WTC11 (cell line): ENCODE data around the gene CHKA. TPM values are rescaled to one million over a fixed set of nuclear protein-coding genes. Genes with fewer than 3 reads are reported as not detected.

Experiments used
- ATAC-seq: fragments of 200-7000 bp; cut with Tn5 transposase; 2 replicates; pipeline ENCODE4 v1.10.0; 2021; ENCODE audit warnings: mild to moderate bottlenecking, moderate library complexity
- CTCF ChIA-PET: fragments of 300-600 bp; sonication (Branson Sonifier 250); formaldehyde crosslinking; loops from one replicate; lab custom pipeline; 2021; ENCODE audit warnings: antibody characterized with exemption; lab: Charles Lee
- POLR2A ChIA-PET: fragments of 350-600 bp; sonication (Branson Sonifier 250); formaldehyde crosslinking; loops from one replicate; lab custom pipeline; 2021; ENCODE audit warnings: antibody characterized with exemption; lab: Charles Lee
- DNase-seq: peaks from one replicate; pipeline ENCODE4 v3.0.0; 2021; ENCODE audit warnings: low spot score
- H3K27ac Mint-ChIP-seq: 2 replicates; pipeline ENCODE4 v1.8.0; 2021; ENCODE audit warnings: mixed read lengths
- H3K27me3 Mint-ChIP-seq: 2 replicates; pipeline ENCODE4 v1.8.0; 2021; ENCODE audit warnings: low read depth, mild to moderate bottlenecking, moderate library complexity, mixed read lengths
- H3K36me3 Mint-ChIP-seq: 2 replicates; pipeline ENCODE4 v1.8.0; 2021; ENCODE audit warnings: mixed read lengths
- H3K4me1 Mint-ChIP-seq: 2 replicates; pipeline ENCODE4 v1.8.0; 2022; ENCODE audit warnings: mixed read lengths
- H3K4me3 Mint-ChIP-seq: 2 replicates; pipeline ENCODE4 v1.8.0; 2021; ENCODE audit warnings: mild to moderate bottlenecking, moderate library complexity, mixed read lengths
- H3K9me3 Mint-ChIP-seq: 2 replicates; pipeline ENCODE4 v1.8.0; 2021; ENCODE audit warnings: mixed read lengths
- FOXK1 ChIP-seq: sonication (generic); formaldehyde crosslinking; IDR thresholded peaks from 2 replicates; pipeline ENCODE4 v1.8.0; 2022; ENCODE audit warnings: mild to moderate bottlenecking, moderate library complexity, missing genetic modification reagents
- GRHL2 ChIP-seq: fragments of 250-450 bp; sonication (Bioruptor Pico); IDR thresholded peaks from 2 replicates; pipeline ENCODE4 v1.8.0; 2022; ENCODE audit warnings: mild to moderate bottlenecking, moderate library complexity; ENCODE audit not compliant: insufficient replicate concordance, severe bottlenecking
- NFATC4 ChIP-seq: fragments of 250-450 bp; sonication (Bioruptor Pico); IDR thresholded peaks from 2 replicates; pipeline ENCODE4 v1.9.0; 2021; ENCODE audit warnings: mild to moderate bottlenecking
- ZNF416 ChIP-seq: fragments of 250-450 bp; sonication (Bioruptor Pico); IDR thresholded peaks from 2 replicates; pipeline ENCODE4 v1.9.0; 2021; ENCODE audit warnings: mild to moderate bottlenecking, inconsistent platforms
- ZNF423 ChIP-seq: fragments of 250-450 bp; sonication (Bioruptor Pico); IDR thresholded peaks from 2 replicates; pipeline ENCODE4 v2.1.2; 2022; ENCODE audit warnings: mild to moderate bottlenecking, moderate library complexity
- total RNA-seq: library from RNA; stranded (reverse); gene quantifications from 3 replicates; pipeline ENCODE4 v1.2.3, GENCODE V29; 2021
- TF ChIP-seq, protein P1 (sequence below): sonication (generic); formaldehyde crosslinking; IDR thresholded peaks from 2 replicates; pipeline ENCODE4 v1.8.1; 2022; ENCODE audit warnings: low read depth, mild to moderate bottlenecking, moderate library complexity, missing genetic modification reagents, borderline replicate concordance
- TF ChIP-seq, protein P2 (sequence below): sonication (generic); formaldehyde crosslinking; IDR thresholded peaks from 2 replicates; pipeline ENCODE4 v1.8.0; 2023; ENCODE audit warnings: mild to moderate bottlenecking, missing genetic modification reagents
- TF ChIP-seq, protein P3 (sequence below): fragments of 250-450 bp; sonication (Bioruptor Pico); conservative IDR thresholded peaks from 2 replicates; pipeline ENCODE4 v1.9.0; 2021; ENCODE audit warnings: mild to moderate bottlenecking
- TF ChIP-seq, protein P4 (sequence below): sonication (generic); formaldehyde crosslinking; IDR thresholded peaks from 2 replicates; pipeline ENCODE4 v1.8.0; 2022; ENCODE audit warnings: mild to moderate bottlenecking, missing genetic modification reagents
- TF ChIP-seq, protein P5 (sequence below): sonication (generic); formaldehyde crosslinking; conservative IDR thresholded peaks from 2 replicates; pipeline ENCODE4 v1.8.1; 2023; ENCODE audit warnings: mild to moderate bottlenecking, low read depth, missing genetic modification reagents, moderate library complexity
- TF ChIP-seq, protein P6 (sequence below): fragments of 250-450 bp; sonication (Bioruptor Pico); IDR thresholded peaks from 2 replicates; pipeline ENCODE4 v1.9.0; 2021; ENCODE audit warnings: mild to moderate bottlenecking

CHKA gene
- total RNA-seq, 1 experiment from 2014 or later, result 76.1 TPM

DNA sequence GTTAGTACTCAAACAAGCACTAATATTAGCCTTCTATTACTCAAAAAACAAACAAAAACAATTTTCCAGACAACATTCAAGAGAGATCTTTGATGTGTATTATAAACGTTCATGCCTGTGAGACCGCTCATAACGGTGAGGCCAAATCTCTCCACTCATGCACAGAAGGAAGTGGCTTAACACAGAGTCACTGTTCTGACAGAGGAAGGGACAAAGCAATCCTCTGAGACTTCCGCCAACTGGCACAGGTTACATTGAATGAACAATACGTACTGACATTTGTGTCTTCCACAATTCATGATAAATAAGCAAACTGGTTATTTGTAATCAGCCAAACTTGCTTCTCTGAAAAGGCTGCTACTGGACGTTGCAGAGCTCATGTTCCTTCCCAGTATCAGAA lies 30.5 kb downstream of the CHKA start (continued):
- TF ChIP-seq, protein P1, sequence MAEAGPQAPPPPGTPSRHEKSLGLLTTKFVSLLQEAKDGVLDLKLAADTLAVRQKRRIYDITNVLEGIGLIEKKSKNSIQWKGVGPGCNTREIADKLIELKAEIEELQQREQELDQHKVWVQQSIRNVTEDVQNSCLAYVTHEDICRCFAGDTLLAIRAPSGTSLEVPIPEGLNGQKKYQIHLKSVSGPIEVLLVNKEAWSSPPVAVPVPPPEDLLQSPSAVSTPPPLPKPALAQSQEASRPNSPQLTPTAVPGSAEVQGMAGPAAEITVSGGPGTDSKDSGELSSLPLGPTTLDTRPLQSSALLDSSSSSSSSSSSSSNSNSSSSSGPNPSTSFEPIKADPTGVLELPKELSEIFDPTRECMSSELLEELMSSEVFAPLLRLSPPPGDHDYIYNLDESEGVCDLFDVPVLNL (CRISPR knock-in tag), result no peak
- TF ChIP-seq, protein P2, sequence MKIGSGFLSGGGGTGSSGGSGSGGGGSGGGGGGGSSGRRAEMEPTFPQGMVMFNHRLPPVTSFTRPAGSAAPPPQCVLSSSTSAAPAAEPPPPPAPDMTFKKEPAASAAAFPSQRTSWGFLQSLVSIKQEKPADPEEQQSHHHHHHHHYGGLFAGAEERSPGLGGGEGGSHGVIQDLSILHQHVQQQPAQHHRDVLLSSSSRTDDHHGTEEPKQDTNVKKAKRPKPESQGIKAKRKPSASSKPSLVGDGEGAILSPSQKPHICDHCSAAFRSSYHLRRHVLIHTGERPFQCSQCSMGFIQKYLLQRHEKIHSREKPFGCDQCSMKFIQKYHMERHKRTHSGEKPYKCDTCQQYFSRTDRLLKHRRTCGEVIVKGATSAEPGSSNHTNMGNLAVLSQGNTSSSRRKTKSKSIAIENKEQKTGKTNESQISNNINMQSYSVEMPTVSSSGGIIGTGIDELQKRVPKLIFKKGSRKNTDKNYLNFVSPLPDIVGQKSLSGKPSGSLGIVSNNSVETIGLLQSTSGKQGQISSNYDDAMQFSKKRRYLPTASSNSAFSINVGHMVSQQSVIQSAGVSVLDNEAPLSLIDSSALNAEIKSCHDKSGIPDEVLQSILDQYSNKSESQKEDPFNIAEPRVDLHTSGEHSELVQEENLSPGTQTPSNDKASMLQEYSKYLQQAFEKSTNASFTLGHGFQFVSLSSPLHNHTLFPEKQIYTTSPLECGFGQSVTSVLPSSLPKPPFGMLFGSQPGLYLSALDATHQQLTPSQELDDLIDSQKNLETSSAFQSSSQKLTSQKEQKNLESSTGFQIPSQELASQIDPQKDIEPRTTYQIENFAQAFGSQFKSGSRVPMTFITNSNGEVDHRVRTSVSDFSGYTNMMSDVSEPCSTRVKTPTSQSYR (CRISPR knock-in tag), result no peak
- TF ChIP-seq, protein P3, sequence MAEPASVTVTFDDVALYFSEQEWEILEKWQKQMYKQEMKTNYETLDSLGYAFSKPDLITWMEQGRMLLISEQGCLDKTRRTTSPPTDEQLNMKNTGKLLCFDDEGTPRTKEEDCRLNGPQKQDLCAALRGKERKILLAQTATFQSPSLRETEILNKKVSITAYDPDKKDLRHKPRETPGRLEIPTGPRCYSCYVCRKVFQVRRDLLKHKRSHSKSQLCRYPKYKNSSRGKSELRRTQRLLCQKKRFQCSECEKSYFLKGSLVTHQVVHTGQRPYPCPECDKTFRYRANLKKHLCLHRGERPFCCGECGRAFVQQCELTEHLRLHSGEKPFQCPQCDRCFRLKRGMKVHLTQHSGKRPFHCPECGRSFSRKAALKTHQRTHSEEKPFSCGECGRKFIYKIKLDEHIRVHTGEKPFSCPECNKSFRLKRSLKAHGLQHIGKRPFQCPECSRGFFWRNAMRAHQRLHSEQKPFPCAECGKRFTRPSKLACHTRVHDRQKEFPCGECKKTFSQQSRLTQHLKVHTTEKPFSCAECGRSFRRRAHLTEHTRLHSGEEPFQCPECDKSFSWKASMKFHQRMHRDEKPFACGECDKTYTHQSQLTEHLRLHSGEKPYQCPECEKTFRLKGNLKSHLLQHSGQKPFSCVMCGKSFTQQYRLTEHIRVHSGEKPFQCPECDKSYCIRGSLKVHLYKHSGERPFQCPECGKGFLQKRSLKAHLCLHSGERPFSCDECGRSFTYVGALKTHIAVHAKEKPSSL (CRISPR knock-in tag), result no peak
- no peak for TF ChIP-seq ZNF416 (CRISPR knock-in tag)
- TF ChIP-seq, protein P4, sequence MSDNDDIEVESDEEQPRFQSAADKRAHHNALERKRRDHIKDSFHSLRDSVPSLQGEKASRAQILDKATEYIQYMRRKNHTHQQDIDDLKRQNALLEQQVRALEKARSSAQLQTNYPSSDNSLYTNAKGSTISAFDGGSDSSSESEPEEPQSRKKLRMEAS, result no peak

DNA sequence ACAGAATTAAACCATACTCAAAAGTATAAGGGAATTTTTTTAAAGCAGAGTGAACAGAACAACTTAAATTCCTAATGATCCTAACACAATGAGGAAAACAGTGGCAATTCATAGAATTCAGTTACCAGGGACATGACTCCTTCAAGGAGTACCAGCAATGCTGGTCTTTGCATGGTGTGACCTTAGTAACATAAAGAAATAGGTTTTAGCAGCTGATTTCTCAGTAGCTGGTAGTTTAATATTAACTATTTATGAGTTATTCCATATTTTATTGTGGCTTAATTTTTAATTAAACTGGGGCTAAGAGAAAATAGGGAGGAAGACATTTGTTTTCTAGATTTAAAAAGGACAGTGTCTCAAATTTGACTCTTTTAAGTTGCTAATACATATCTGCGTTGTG lies 30.9 kb downstream of the CHKA start:
- POLR2A ChIA-PET, result no interaction called here
- ATAC-seq (no peak), DNase-seq (no peak)
- peaks cover 2% of the 10 kb centered on the region; the same call in 1 of the 2 replicates for H3K36me3 Mint-ChIP-seq
- CTCF ChIA-PET, result no interaction called here
- no peaks in the 10 kb centered on the region for H3K9me3 Mint-ChIP-seq
- peaks cover 12% of the 10 kb centered on the region for H3K4me1 Mint-ChIP-seq
- H3K27me3 Mint-ChIP-seq, result no peaks in the 10 kb centered on the region
- no peak overlapping the region for H3K4me3 Mint-ChIP-seq
- peak overlapping the region; percentile 34 for H3K27ac Mint-ChIP-seq
- TF ChIP-seq GRHL2 (no peak), NFATC4 (CRISPR knock-in tag) (no peak), FOXK1 (no peak), ZNF423 (no peak)
- TF ChIP-seq, protein P1 (CRISPR knock-in tag), result no peak
- TF ChIP-seq, protein P5, sequence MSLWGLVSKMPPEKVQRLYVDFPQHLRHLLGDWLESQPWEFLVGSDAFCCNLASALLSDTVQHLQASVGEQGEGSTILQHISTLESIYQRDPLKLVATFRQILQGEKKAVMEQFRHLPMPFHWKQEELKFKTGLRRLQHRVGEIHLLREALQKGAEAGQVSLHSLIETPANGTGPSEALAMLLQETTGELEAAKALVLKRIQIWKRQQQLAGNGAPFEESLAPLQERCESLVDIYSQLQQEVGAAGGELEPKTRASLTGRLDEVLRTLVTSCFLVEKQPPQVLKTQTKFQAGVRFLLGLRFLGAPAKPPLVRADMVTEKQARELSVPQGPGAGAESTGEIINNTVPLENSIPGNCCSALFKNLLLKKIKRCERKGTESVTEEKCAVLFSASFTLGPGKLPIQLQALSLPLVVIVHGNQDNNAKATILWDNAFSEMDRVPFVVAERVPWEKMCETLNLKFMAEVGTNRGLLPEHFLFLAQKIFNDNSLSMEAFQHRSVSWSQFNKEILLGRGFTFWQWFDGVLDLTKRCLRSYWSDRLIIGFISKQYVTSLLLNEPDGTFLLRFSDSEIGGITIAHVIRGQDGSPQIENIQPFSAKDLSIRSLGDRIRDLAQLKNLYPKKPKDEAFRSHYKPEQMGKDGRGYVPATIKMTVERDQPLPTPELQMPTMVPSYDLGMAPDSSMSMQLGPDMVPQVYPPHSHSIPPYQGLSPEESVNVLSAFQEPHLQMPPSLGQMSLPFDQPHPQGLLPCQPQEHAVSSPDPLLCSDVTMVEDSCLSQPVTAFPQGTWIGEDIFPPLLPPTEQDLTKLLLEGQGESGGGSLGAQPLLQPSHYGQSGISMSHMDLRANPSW (CRISPR knock-in tag), result no peak
- TF ChIP-seq, protein P6, sequence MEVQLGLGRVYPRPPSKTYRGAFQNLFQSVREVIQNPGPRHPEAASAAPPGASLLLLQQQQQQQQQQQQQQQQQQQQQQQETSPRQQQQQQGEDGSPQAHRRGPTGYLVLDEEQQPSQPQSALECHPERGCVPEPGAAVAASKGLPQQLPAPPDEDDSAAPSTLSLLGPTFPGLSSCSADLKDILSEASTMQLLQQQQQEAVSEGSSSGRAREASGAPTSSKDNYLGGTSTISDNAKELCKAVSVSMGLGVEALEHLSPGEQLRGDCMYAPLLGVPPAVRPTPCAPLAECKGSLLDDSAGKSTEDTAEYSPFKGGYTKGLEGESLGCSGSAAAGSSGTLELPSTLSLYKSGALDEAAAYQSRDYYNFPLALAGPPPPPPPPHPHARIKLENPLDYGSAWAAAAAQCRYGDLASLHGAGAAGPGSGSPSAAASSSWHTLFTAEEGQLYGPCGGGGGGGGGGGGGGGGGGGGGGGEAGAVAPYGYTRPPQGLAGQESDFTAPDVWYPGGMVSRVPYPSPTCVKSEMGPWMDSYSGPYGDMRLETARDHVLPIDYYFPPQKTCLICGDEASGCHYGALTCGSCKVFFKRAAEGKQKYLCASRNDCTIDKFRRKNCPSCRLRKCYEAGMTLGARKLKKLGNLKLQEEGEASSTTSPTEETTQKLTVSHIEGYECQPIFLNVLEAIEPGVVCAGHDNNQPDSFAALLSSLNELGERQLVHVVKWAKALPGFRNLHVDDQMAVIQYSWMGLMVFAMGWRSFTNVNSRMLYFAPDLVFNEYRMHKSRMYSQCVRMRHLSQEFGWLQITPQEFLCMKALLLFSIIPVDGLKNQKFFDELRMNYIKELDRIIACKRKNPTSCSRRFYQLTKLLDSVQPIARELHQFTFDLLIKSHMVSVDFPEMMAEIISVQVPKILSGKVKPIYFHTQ (CRISPR knock-in tag), result no peak
